Measurements from ENCODE around the gene MYH6. TPM values are rescaled to one million over a fixed set of nuclear protein-coding genes. Genes with fewer than 3 reads are reported as not detected.

The MYH6 gene
- total and polyA plus RNA-seq, 2 of the 13 experiments (the other 11 are each of a cell fraction or from before 2014, with no cell fraction given): 0.01 TPM; not detected in 1

GRCh38 chr14:23431486-23431885, 23.4 kb upstream of the MYH6 start:
- H3K79me2 ChIP-seq (ENCODE audit: insufficient read depth, low read length): no peaks in the 10 kb centered on the region
- POLR2A ChIA-PET: no interaction called here
- H3K9ac ChIP-seq (ENCODE audit: insufficient read depth, low read depth, low read length): no peak overlapping the region
- H3K4me1 ChIP-seq (ENCODE audit: insufficient read depth, low read length): peaks cover 21% of the 10 kb centered on the region
- H4K20me1 ChIP-seq (ENCODE audit: insufficient read depth, low read length): no peaks in the 10 kb centered on the region
- H3K36me3 ChIP-seq (replicated peaks in 1 of 2; ENCODE audit: control insufficient read depth in 1 of 2, insufficient read depth in 2 of 2, low read length in 2 of 2): no peaks in the 10 kb centered on the region
- H3K27ac ChIP-seq (ENCODE audit: extremely low read length, insufficient read depth, low read length): no peak overlapping the region
- H3K9me3 ChIP-seq (ENCODE audit: low read length): no peaks in the 10 kb centered on the region
- H3K4me2 ChIP-seq (ENCODE audit: low read depth, low read length): no peak overlapping the region
- no peak overlapping the region for H3K4me3 ChIP-seq (replicated peaks in 1 of 3; ENCODE audit: insufficient read depth in 1 of 3, low read depth in 2 of 3, low read length in 3 of 3)
- CTCF ChIA-PET (ENCODE audit: low intra/inter-chr PET ratio, low total read pairs): no interaction called here
- FAIRE-seq (no peak), ATAC-seq (no peak), DNase-seq (ENCODE audit: low spot score) (no peak)
- peaks cover 6 to 35% of the 10 kb centered on the region in 2 experiments for H3K27me3 ChIP-seq (ENCODE audit: control insufficient read depth in 1 of 2, insufficient read depth in 2 of 2, low read length in 2 of 2)
- in situ Hi-C loops (cut with HindIII; ENCODE audit: extremely low pct_ligation_motif_present, low pct_unique_long_range_greater_than_20kb) (no loop called here), intact Hi-C loops (cut with micrococcal nuclease; ENCODE audit: unreplicated experiment) (no loop called here)
- H2AFZ ChIP-seq (ENCODE audit: low read length): no peak overlapping the region
- WGBS (ENCODE audit: low lambda C conversion rate): 38% methylated on average over 10 of the region's 10 CpGs
- TF ChIP-seq JUND (CRISPR knock-in tag; IDR thresholded peaks at IDR 0.05) (no peak), ZNF333 (CRISPR knock-in tag; IDR thresholded peaks at IDR 0.05; ENCODE audit: borderline replicate concordance) (0 out of 2 replicates have a peak, but pooled peaks have one; percentile 28)
- BruUV-seq (replicated peaks): no TSS peak

GRCh38 chr14:23430723-23431085, 22.6 kb upstream of the MYH6 start:
- Histone ChIP-seq H3K9ac (ENCODE audit: insufficient read depth, low read depth, low read length) (no peak overlapping the region), H3K4me3 (replicated peaks in 1 of 3; ENCODE audit: insufficient read depth in 1 of 3, low read depth in 2 of 3, low read length in 3 of 3) (no peak overlapping the region), H3K9me3 (ENCODE audit: low read length) (no peaks in the 10 kb centered on the region), H4K20me1 (ENCODE audit: insufficient read depth, low read length) (no peaks in the 10 kb centered on the region), H3K36me3 (replicated peaks in 1 of 2; ENCODE audit: control insufficient read depth in 1 of 2, insufficient read depth in 2 of 2, low read length in 2 of 2) (no peaks in the 10 kb centered on the region), H2AFZ (ENCODE audit: low read length) (no peak overlapping the region), H3K27ac (ENCODE audit: extremely low read length, insufficient read depth, low read length) (no peak overlapping the region), H3K79me2 (ENCODE audit: insufficient read depth, low read length) (no peaks in the 10 kb centered on the region), H3K4me2 (ENCODE audit: low read depth, low read length) (no peak overlapping the region), H3K4me1 (ENCODE audit: insufficient read depth, low read length) (peaks cover 13% of the 10 kb centered on the region), H3K27me3 (ENCODE audit: control insufficient read depth in 1 of 2, insufficient read depth in 2 of 2, low read length in 2 of 2) (peaks cover 6 to 35% of the 10 kb centered on the region in 2 experiments)
- FAIRE-seq (no peak), DNase-seq (ENCODE audit: low spot score) (no peak), ATAC-seq (no peak)
- TF ChIP-seq SMARCE1 (IDR thresholded peaks at IDR 0.05; ENCODE audit: borderline replicate concordance) (no peak), SIX1 (CRISPR knock-in tag; IDR thresholded peaks at IDR 0.05; ENCODE audit: borderline replicate concordance) (no peak), RFX1 (IDR thresholded peaks at IDR 0.05) (peak; percentile 44), RFX3 (CRISPR knock-in tag; IDR thresholded peaks at IDR 0.05) (peak; percentile 35; the same call in 1 of the 2 replicates), LCORL (IDR thresholded peaks at IDR 0.05) (0 out of 2 replicates have a peak, but pooled peaks have one; percentile 2), LCORL (CRISPR knock-in tag; IDR thresholded peaks at IDR 0.05) (no peak)
- intact Hi-C loops (cut with micrococcal nuclease; ENCODE audit: unreplicated experiment): no loop called here
- CTCF ChIA-PET (ENCODE audit: low intra/inter-chr PET ratio, low total read pairs): no interaction called here
- in situ Hi-C loops (cut with HindIII; ENCODE audit: extremely low pct_ligation_motif_present, low pct_unique_long_range_greater_than_20kb): no loop called here
- WGBS (ENCODE audit: low lambda C conversion rate): 10% methylated on average over 2 of the region's 2 CpGs
- POLR2A ChIA-PET: no interaction called here
- BruUV-seq (replicated peaks): no TSS peak
